ENCODE measurements around the gene CTAGE6.
A peak's percentile ranks its signal among the peaks of the same experiment; 100 is the strongest.
"Not testable (repeated sequence)": the region's sequence is repeated elsewhere in the genome, so short reads cannot be mapped to it uniquely, and the experiment has no call there.

Gene CTAGE6, protein sequence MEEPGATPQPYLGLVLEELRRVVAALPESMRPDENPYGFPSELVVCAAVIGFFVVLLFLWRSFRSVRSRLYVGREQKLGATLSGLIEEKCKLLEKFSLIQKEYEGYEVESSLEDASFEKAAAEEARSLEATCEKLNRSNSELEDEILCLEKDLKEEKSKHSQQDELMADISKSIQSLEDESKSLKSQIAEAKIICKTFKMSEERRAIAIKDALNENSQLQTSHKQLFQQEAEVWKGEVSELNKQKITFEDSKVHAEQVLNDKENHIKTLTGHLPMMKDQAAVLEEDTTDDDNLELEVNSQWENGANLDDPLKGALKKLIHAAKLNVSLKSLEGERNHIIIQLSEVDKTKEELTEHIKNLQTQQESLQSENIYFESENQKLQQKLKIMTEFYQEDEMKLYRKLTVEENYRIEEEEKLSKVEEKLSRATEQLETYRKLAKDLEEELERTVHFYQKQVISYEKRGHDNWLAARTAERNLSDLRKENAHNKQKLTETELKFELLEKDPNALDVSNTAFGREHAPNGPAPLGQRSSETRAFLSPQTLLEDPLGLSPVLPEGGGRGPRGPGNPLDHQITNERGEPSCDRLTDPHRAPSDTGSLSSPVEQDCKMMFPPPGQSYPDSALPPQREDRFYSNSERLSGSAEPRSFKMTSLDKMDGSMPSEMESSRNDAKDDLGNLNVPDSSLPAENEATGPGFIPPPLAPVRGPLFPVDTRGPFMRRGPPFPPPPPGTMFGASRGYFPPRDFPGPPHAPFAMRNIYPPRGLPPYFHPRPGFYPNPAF

DNA sequence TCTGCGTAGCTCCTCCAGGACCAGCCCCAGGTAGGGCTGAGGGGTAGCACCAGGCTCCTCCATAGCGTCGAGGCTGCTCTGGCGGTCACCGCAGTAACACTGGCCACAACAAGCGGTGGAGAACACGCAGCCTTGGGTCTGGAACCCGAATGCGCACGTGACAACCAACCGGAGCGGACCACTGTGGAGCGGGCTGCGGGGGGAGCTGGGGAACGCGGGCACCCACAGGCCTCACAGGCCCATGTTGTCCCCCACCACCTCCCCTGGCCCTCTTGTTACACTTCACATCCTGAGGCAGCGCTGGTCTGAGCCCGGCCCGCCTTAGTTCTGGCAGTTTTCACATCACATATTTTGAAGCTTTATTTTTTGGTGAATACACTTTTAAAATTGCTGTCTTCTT is at the start of gene CTAGE6:
Gene CTAGE6, minus strand, starts transcription at position 101 of the 400 bp plus-strand sequence. Its CDS starts 38 bp downstream, at position 63.
- not testable (repeated sequence) for FAIRE-seq

DNA sequence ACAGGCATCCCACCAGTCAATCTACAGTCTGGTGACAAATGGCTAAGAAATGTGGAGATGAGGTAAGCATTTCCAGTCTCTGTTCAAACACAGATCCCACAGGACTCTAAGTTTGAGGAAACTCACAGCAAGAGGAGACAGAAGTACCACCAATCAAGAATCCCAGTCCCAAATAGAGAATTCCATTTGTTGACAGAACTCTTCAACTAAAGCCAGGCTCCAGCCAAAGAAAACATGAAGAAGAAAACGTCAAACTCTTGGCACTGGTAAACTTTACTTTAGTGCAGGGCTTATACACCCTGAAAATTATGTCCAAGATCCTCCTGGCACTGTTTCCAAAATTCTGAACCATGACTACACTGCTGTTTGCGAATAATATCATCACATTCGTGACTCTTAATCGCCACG is 49.2 kb upstream of the CTAGE6 start:
- FAIRE-seq: not testable (repeated sequence)

DNA sequence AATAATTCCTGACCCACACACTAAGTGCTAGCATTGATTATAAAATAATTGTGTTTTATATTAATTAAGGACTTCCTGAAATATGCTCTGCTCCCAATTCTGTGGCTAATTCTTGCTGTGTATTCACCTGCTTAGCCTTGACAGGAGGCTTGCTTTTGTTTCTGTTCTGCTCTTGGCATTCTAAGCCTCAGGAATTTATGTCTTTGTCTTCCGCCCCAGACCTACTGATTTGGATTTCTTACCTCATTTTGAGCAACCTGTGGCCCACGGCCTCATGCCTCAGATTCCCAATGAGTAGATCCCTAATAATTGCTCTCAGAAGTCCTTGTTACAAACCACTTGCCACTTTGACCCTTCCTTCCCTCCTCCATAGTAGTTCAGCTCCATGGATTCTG is 40.4 kb upstream of the CTAGE6 start:
- FAIRE-seq: not testable (repeated sequence)

DNA sequence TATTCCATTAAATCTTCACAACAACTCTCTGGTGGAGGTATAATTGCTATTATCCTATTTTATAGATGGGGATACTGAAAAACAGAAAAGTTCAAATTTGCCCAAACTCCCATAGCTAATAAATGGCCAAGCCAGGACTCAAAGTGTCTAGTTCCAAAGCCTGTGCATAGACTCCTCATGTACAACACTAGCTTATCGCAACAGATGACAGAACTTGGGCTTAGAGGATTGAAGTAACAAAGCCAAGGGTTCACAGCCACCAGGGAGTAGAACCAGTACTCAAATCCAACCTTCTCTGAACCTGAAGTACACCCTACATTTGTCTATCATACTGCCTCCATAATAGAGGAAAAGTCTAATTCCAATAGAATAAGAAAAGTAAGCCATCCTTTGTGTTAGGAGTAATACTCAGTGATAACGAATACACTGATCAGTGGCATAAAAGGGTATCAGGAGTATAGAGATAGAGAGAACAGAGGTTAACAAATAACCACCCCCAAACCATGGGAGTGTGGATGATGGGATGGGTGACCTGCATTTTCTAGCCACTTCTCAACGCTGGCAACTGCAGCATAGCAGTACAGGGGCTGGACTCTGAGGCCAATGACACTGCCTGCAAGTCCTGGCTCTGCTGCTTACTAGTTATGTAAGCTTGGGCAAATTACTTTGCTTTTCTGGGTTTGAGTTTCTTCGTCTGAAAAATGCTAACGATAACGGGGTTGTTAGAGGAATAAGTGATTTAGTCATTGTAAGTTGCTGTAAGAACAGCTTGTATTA is 39.8 kb upstream of the CTAGE6 start:
- FAIRE-seq: not testable (repeated sequence)

DNA sequence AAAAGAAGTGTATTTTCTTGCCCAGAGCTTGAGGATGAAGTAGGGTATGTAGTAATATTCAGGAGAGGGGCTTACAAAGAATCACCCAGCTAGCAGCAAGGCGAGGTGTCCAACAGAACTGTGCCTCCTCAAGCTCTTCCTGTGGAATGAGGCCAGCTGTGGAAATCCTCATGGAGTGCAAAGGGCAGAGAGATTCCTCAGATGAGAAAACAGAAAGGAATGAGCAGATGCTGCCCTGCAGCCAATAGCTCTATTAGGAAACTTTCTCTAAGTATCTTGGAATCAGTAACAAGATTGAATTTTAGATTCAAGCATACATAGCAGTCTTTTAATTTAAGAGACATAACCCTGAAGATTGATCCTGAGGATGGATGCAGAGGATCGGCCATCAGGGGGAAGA is 38.2 kb upstream of the CTAGE6 start:
- not testable (repeated sequence) for FAIRE-seq

DNA sequence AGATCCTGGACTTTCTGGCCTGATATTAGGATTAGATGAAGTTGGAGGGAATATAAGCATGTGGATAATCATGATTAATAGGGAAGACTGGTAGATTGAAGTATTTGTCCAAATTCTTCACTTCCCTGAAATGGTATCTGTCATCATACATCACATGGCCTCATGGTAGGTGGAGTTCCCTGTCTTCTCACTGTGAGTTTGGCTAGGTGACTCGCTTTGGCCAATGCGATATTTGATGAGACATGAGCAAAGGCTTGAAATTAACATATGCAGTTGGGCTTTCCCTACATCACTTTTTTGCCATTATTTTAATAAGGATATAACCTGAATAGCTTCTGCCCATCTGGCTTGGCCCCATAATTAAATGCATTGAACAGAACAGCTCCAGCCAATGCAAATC is 35.1 kb upstream of the CTAGE6 start:
- not testable (repeated sequence) for FAIRE-seq

DNA sequence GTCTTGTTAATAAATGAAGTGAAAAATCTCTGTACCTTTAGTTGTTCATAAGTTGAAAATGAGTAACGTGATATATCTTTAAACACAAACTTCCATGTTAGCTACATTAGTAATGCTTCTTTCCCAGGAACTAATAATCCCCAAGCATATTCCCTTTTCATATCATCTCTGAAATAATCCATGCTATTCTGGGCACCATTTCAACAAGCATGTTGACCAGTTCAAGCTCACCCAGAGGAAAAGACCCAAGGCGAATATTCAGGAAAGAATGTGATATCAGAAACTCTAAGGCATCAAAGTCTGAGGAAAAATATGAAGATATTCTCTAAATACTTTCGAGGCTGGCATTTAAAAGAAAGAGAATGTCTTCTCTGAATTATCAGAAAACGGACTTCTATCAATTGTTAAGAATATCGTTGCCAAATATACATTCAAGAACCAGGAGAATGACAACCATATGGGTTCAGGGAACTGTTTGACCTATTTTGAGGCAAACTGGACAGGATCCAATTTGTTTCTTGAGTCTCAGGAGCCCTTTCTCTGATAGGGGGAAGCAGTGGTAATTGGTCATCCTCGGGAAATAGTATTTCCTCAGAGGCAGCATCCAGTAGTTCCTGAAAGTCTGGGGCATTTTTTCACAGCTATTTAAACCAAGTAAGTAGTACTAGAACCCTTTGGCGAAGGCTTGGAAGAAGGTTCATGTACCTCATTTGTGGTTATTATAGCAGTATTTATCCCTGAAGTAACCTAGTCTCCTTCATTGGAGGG is 28.1 kb upstream of the CTAGE6 start:
- not testable (repeated sequence) for FAIRE-seq

DNA sequence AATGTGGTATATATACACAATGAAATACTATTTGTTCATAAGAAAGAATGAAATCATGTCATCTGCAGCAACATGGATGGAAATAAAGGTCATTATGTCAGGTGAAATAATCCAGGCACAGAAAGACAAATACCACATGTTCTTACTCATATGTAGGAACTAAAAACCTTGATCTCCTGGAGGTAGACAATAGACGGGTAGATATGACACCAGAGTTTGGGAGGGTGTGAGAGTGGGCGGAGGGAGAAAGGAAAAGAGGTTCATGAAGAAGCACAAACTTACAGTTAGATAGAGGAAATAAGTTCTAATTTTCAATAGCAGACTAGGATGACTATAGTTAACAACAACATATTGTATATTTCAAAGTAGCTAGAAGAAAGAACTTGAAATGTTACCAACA is 22.1 kb upstream of the CTAGE6 start:
- not testable (repeated sequence) for FAIRE-seq

DNA sequence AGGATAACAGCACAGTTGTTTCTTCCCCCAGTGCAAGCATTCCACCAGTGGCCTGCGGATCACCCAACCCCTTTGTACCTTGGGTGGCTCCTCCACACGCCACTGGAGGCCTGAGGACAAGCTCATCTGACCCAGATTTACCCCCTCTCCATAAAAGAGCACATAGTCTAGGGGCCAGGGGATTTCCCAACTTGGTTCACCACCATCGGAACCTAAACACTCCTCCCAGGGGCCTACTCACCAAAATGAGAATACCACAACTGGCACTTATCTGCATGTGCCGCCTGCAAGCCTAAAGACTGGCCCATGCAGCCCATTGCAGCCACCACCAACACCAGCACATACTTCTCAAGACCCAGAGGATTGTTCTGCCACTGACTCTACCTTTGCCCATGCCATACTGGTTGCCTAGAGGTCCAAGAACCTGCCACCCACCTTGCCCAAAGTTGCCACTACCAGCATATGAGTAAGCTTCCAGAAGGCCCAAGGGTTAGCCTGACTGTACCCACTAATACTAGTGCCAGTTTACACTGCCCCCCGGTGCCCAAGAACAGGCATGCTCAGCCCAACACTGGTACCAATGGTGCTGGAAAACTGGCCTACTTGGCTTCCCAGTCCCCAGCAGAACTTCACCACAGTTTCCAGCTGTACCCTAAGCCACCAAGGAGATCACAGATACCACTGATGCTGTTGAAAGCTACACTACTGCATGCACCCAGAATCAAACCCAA is 15.4 kb upstream of the CTAGE6 start:
- FAIRE-seq: not testable (repeated sequence)

DNA sequence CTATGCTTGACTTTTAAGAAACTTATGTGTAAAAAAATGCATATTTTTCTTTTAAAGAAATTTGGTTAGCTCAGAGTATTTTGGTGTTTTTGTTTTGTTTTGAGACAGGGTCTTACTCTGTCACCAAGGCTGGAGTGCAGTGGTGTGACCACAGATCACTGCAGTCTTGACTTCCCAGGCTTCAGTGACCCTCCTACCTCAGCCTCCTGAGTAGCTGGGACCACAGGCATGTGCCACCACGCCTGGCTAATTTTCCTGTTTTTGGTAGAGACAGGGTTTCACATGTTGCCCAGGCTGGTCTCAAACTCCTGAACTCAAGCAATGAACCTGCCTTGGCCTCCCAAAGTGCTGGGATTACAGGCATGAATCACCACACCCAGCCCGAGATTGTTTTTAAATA is 10.0 kb upstream of the CTAGE6 start:
- not testable (repeated sequence) for FAIRE-seq

DNA sequence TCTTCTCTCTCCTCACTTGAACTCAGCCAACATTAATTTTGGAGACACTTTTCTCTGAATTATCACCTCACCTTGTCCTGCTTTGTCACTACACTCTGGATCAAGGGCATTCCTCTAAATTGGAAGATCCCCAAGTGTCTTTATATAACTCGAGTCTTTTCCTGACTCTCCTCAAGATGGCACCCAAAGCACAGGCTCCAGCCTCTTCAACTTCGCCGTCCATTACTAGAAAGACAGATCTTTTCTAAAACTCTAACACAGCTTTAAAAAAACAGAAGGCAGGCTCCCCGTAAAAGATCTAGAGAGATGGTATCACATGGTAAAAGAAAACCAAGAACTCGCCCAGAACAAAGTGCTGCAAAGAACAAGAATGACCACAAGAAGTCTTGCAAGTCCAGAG is 8.2 kb upstream of the CTAGE6 start:
- FAIRE-seq: peak; percentile 89

DNA sequence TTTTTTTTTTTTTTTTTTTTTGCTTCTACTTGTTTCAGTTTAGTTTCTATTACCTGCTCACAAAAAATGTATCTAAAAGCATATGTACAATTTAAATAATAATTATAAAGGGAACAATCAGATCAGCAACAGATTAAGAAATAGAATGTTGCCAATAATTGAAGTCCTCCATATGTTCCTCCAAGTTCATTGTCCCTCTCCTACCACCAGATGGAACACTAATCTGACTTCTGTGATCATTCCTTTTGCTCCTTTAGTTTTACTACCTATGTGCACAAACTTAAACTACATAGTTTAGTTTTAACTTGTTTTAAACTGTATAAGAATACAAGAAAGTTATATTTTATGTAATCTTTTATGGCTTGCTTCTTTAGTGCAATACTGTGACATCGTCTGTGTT is 5.6 kb upstream of the CTAGE6 start:
- peak; percentile 82 for FAIRE-seq

DNA sequence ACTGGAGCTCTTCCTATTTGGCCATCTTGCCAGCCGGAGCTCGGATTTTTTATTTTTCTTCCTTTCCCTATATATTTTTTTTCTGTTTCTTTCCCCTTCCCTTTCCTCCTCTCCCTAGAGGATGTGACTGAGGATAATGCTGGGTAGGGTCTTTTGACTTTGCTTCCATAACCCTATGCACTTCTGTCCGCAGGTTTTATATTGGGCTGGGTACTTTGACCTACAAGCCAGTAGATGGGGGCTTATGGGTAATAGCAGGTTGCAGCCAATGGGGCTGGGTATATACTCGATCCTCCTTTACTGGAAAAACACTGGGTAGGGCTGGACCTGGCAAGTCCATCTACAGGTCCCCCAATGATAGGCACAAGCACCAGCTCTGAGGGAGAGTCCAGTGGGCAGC is 12.2 kb downstream of the CTAGE6 start:
- not testable (repeated sequence) for FAIRE-seq

DNA sequence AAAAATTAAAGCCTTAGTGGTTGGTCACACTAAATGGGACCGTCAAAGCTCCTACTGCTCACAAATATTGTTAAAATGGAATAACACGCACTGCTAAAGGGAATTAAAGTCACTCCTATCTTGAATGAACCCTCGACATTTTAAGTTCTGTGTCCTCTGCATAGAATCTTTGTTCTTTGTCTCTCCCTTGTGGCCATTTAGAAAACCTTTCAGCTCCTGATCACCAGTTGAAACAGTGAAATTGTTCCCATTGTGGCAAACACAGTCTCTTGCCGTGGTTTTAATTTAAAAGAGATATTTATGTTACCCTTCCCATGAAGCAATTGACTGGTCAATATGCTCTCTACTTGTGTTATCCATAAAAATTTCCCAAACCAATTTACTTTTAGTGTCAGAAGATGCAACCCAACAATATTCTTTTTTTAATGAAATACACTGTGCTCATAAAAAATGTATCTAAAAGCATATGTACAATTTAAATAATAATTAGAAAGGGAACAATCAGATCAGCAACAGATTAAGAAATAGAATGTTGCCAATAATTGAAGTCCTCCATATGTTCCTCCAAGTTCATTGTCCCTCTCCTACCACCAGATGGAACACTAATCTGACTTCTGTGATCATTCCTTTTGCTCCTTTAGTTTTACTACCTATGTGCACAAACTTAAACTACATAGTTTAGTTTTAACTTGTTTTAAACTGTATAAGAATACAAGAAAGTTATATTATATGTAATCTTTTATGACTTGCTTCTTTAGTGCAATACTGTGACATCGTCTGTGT is 20.3 kb downstream of the CTAGE6 start:
- peak; percentile 72 for FAIRE-seq

DNA sequence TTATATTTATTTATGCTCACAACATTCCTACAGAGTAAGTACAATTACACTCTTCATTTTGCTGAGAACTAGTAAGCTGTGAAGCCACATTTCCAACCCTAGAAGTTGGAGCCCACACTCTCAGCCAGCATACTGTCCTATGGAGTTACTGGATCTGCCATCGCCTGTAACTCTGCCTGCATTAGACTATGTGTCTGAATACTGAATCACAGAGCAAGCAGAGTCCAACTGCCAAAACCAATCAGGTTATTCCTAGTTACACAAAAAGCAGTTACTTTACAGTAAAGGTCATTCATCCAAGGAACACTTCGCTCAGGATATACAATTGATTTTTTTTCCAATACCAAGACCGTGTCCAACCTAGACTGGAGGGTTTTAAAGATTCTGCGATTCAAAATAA is 21.5 kb downstream of the CTAGE6 start:
- no peak for FAIRE-seq

DNA sequence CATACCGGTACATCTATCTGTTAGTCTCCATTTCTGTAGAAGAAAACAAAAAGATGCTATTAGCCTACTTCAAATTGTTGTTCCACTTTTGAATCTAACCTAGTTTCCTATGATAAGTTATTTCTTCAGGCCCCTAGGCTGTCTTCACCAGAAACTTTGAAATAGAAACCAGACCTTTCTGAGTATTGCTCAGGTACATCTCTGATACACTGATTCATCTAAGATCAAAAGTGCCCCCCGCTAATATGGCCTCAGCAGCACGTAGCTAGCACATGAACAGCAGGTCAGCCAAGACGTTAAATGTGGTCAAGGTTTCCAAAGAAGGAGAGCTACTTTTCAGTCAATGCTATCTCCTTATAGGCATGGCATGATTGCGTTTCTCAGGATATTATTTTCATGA is 23.6 kb downstream of the CTAGE6 start:
- no peak for FAIRE-seq

DNA sequence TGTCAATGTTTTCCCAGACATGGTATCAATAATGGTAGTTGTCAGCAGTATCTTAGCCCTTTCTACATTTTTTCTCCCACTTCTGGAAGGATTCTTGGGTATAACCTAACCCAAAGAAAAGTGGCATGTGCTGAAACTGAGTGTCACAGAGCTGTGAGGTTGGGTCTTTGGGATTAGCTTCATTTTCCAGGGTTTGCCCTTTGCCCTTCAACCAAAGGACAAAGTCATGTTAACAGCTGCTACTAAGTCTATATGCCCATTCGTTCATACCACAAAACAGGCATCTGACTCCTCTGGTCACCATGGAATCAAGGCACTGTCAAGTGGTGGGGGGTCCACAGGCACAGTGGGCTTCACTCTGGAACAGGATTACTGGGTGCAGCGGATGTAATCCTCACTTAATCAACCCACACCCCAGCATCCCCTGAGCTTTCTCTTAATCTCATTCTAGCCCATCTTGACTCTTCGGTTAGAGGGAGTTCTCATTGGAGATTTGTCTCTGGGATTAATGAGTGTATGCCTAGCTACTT is 29.1 kb downstream of the CTAGE6 start:
- FAIRE-seq: no peak

DNA sequence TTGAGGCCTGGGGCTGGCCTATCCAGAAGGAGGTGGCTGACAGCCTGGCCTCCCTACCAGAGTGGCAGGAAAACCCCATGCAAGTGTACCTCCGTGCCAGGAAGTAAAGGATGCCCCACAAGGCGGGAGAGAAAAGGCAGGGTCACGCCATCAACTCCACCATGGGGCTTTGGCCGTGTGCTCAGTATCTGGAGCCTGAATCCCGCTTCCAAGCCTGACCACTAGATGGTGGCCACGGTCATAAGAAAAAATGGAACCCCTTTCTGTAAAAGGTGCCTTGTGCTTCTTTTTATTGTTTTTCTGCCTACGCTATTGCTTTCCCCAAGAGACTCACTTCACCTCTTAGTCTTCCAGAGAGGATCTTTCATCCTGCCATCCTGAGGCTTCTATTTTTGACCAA is 29.9 kb downstream of the CTAGE6 start:
- not testable (repeated sequence) for FAIRE-seq

DNA sequence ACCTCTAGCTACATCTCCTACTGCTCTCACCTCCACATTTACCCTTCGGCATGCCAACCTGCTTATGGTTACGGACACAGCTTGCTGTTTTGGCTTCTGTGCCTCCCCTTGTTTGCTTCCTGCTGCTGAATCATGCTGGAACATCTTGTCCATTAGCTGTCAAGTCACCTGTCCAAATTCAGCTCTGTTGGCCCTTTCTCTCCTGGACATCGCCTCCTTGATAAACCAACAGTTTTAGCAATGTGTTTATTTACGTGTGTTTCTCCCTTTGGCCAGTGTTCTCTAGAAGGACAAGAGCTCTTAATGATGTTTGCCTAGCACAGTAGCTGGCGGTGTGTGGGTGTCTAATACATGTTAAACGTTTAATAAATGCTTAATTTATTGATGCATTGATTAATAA is 31.4 kb downstream of the CTAGE6 start:
- not testable (repeated sequence) for FAIRE-seq

DNA sequence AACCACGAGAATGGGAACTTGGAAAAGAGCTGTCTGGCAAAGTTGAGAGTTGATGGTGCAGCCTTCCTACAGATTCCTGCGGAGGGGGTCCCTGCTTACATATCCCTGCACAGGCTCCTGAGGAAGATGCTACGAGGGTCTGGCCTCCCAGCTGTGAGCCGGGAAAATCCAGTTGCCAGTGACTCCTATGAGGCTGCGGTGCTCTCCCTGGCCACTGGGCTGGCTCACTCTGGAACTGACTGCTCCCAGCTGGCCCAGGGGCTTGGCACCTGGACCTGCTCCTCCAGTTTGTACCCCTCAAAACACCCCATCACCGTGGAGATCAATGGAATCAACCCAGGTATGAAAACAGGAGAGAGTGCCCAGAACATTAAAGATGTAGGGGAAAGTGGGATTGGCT is 37.2 kb downstream of the CTAGE6 start:
- not testable (repeated sequence) for FAIRE-seq

Data from endometrium (tissue), 2 donors.